NCI-H128 (cell line): ENCODE results near the gene TAOK1.
"Not testable (repeated sequence)": the region's sequence is repeated elsewhere in the genome, so short reads cannot be mapped to it uniquely, and the experiment has no call there.

Experiments
- DNase-seq: peaks from one replicate; lab custom pipeline; 2025; ENCODE audit not compliant: unreplicated experiment; lab: John Stamatoyannopoulos, UW

TAOK1 gene

GRCh38 chr17:29533976-29534375 is 143.8 kb downstream of the TAOK1 start:
- no peak for DNase-seq

- no peak for DNase-seq
Observed at GRCh38 chr17:29544066-29544465, 153.9 kb downstream of the TAOK1 start.

GRCh38 chr17:29546085-29546484 is 155.9 kb downstream of the TAOK1 start:
- no peak for DNase-seq

DNA sequence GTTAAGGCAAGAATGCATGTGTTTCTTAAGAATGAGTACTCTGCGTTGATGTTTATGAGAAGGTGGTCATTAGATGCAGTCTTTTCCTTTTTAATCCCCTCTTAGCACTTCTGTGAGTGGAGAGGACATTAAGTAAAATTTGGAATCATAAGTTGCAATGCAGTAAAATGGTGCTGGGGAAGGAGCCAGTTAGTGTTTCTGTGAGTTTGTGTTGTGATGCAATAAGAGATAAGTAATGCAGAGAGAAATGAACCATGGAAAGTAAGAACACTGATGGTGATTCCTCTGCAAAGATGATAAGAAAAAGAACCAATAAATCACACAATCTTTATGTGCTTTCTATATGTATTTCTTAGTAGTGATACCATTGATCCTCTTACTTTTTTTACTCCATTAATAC is 156.7 kb downstream of the TAOK1 start:
- DNase-seq = no peak

- DNase-seq = no peak
Observed at GRCh38 chr17:29549177-29549923, 159.2 kb downstream of the TAOK1 start.

GRCh38 chr17:29555840-29556239 is 165.7 kb downstream of the TAOK1 start:
- no peak for DNase-seq

DNA sequence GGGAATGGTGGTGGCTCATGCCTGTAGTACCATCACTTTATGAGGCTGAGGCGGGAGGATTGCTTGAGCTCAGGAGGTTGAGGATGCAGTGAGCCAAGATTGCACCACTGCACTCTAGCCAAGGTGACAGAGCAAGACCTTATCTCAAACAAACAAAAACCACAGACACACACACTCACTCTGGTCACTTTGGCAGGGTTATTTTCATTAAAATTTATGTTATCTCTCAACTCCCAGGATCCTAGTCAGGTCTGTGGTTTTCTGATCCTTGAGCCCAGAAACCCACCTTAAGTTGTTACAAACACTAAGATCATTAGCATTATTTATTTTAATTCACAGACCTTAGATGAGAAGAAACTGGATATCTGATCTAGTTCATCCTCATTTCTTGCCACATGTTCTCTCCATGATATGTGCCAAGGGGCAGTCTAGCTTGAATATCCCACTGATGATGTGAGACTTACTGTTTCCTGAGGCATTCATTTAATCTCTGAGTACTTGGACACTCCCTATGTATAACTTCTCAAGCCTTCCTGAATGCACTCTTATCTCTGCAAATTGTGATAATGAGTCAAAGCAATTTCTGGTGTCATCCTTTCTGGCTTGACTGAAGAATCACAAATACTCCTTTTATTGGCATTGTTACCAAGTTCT is 167.0 kb downstream of the TAOK1 start:
- DNase-seq = no peak

- DNase-seq = no peak
Observed at GRCh38 chr17:29557739-29558116, 167.6 kb downstream of the TAOK1 start.

DNA sequence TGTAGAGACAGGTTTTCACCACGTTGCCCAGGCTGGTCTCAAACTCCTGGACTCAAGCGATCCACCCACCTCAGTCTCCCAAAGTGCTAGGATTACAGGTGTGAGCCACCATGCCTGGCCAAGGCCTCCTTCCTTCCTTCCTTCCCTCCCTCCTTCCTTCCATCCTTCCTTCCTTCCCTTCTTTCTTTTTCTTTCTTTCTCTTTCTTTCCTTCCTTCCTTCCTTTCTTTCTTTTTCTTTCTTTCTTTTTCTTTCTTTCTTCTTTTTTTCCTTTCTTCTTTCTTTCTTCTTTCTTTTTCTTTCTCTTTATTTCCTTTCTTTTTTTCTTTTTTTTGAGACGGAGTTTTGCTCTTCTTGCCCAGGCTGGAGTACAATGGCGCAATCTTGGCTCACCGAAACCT is 168.0 kb downstream of the TAOK1 start:
- DNase-seq = not testable (repeated sequence)

DNA sequence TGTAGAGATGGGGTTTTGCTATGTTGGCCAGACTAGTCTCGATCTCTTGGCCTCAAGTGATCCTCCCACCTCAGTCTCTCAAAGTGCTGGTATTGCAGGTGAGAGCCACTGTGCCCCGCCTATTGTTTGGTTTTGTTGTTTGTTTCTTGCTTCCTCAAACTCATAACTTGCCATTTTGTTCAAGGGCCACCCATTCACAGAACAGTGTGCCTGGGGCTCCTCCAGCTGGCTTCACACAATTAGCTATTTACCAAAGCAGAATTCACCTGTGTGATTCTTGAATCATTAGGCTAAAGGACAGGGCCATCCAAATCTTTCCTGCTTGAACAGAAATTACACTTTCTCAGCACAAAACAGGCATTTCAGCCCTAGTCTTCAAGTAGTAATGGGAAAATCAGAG is 169.5 kb downstream of the TAOK1 start:
- DNase-seq = no peak

GRCh38 chr17:29560316-29560715 is 170.2 kb downstream of the TAOK1 start:
- no peak for DNase-seq

GRCh38 chr17:29561554-29562517 is 171.7 kb downstream of the TAOK1 start:
- DNase-seq = no peak

GRCh38 chr17:29562615-29563014 is 172.5 kb downstream of the TAOK1 start:
- no peak for DNase-seq

GRCh38 chr17:29563816-29564215 is 173.7 kb downstream of the TAOK1 start:
- no peak for DNase-seq

DNA sequence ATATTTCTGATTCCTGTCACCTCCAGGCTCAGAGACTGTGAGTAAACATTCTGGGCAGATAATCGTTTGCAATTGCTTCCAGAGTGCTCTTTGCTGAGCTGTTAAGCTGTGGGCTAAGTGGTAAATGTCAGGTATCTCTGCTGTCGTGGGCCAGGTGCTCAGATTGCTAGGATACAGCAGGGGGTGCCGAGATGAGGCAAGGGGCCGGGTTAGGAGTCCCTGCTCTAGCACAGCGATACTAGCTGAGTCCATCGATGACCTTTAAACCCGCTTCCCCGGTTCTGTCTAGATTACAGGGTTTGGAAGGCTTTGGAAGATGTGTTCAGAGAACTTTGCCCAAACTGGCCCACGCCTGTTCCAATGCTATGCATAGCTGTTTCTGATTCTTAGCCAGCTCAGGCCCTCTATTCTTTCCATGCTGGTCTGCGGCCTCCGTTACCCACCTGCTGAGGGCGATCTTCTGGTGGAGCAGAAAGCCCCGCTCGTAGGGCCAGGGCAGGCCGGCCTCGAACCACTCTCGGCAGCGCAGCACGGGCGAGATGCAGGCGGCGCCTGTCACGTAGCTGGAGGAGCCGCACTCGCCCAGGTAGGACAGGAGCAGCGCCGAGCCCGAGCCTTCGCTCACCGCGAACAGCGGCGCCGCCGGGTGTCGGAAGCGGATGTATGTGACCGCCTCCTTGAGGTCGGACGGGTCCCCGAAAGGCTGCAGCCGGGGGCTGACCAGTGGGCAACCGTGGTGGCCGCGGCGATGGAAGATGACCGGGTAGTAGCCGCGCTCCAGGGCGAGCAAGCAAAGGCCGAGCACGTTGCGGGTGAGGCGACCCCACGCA is 175.7 kb downstream of the TAOK1 start:
- peak; percentile 33 for DNase-seq

DNA sequence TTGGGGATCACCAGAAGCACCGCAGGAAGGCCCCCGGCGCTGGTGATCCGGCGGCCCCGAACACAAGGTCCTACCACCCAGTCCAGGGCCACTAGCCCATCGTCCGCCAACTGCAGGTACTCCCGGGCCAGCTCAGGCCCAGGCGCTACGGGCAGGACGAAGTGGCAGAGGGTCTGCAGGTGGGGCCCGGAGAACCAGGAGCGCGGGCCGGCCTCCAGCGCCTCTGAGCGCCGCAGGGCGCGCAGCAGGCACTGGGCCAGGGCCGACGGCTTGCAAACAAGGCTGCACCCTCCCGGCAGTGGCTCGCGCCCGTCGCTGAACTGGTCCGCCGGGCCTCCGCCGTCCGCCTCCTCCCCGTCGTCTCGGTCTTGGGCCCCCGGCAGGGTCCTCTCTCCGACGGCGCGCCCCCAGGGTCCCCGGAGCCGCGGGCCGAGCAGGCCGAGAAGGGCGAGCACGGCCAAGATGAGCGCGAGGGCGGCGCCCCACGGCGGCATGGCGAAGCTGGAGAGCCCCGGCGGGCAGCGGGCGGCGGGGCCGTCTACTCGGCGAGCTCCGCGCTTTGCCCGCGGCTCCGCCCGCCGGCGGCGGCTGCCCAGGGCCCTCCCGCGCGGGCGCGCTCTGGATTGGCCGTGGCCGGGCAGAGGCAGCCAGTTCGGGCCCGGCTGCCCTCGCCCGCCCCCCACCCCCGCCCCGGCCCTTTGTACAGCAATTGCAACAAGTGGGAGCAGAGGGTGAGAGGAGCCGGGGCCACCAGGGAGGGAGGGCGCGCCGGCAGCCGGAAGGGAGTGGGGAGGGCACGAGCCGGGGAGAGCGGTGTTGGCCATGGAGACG is 176.5 kb downstream of the TAOK1 start, which contains the start of gene ABHD15:
Gene ABHD15 (minus strand): TSS at position 565 of the 831 bp plus-strand sequence. CDS start 71 bp downstream, at position 494.
- DNase-seq = no peak

GRCh38 chr17:29567304-29567553 is 177.1 kb downstream of the TAOK1 start:
- DNase-seq = no peak

- no peak for DNase-seq
Observed at GRCh38 chr17:29567554-29568330, 177.6 kb downstream of the TAOK1 start.
